HCT116 (cell line): Measurements from ENCODE around the gene SPATA31E1. TPM values are rescaled to one million over a fixed set of nuclear protein-coding genes. Genes with fewer than 3 reads are reported as not detected.

Source experiments
- ATAC-seq: fragments of 200-7000 bp; cut with Tn5 transposase; 2 replicates; pipeline ENCODE4 v1.9.1; 2020; ENCODE audit warnings: mild to moderate bottlenecking, moderate library complexity
- BruUV-seq: library from RNA; stranded (reverse); fragments of 400-500 nt; replicated peaks from 2 replicates; lab custom pipeline; 2021; lab: Mats Ljungman, UMichigan
- CTCF ChIA-PET: fragments of 300-600 bp; sonication (Branson Sonifier 250); formaldehyde crosslinking; loops from one replicate; lab custom pipeline; 2021; ENCODE audit warnings: antibody characterized with exemption; lab: Charles Lee
- POLR2A ChIA-PET: fragments of 300-600, 350-600 bp; sonication (Branson Sonifier 250); formaldehyde crosslinking; loops from one replicate; lab custom pipeline; 2021; ENCODE audit warnings: antibody characterized with exemption; lab: Charles Lee
- RAD21 ChIA-PET, 2 experiments: fragments of 300-600 bp; sonication (Branson Sonifier 250); formaldehyde crosslinking; loops; one replicate each; lab custom pipeline; 2023; ENCODE audit warnings: low total read pairs in 2 of 2; ENCODE audit not compliant: uncharacterized antibody in 2 of 2, unreplicated experiment in 2 of 2, low non-redundant PET in 1 of 2; lab: Charles Lee
- DNase-seq: peaks from one replicate; pipeline ENCODE4 v3.0.0-alpha.2; 2010; ENCODE audit warnings: low read depth, low spot score
- H2AFZ ChIP-seq: fragments of 200-600 bp; shearing (Covaris generic), sonication (generic); 2 replicates; pipeline ENCODE4 v1.6.1; 2017; ENCODE audit warnings: low read depth, mixed run types, mixed read lengths, antibody characterized with exemption, low read length; ENCODE audit not compliant: poor library complexity, severe bottlenecking
- H3K27ac ChIP-seq: 2 replicates; pipeline ENCODE4 v1.5.1; 2012; ENCODE audit warnings: low read depth, low read length
- H3K27me3 ChIP-seq: fragments of 200-600 bp; sonication (generic); 2 replicates; pipeline ENCODE4 v1.6.1; 2016; ENCODE audit warnings: mixed run types, low read length, mixed read lengths; ENCODE audit not compliant: insufficient read depth
- H3K36me3 ChIP-seq, 2 experiments: fragments of 200-500 bp in 1 of 2; fragments of 200-600 bp in 1 of 2; sonication (Bioruptor generic) in 1 of 2; sonication (generic) in 1 of 2; 2 replicates each; pipeline versions ENCODE4 v1.5.1 to v1.6.1; 2014 to 2016; ENCODE audit warnings: low read length in 2 of 2, inconsistent platforms in 1 of 2, mixed read lengths in 1 of 2, mixed run types in 1 of 2; ENCODE audit not compliant: insufficient read depth in 2 of 2, control insufficient read depth in 1 of 2
- H3K4me1 ChIP-seq, 2 experiments: fragments of 200-600 bp in 1 of 2; sonication (generic) in 1 of 2; 2 replicates each; pipeline versions ENCODE4 v1.5.1 to v1.6.1; 2012 to 2017; ENCODE audit warnings: low read length in 2 of 2, inconsistent platforms in 1 of 2, mild to moderate bottlenecking in 1 of 2, mixed read lengths in 1 of 2, mixed run types in 1 of 2, moderate library complexity in 1 of 2; ENCODE audit not compliant: insufficient read depth in 2 of 2, control insufficient read depth in 1 of 2
- H3K4me2 ChIP-seq: fragments of 200-600 bp; sonication (generic); 2 replicates; pipeline ENCODE4 v1.6.1; 2017; ENCODE audit warnings: mixed run types, low read length, mixed read lengths
- H3K4me3 ChIP-seq, 2 experiments: fragments of 200-600 bp in 1 of 2; sonication (generic) in 1 of 2; replicated peaks in 1 of 2; 2 replicates each; pipeline ENCODE4 v1.5.1; 2011 to 2016; ENCODE audit warnings: low read length in 2 of 2, control low read depth in 1 of 2, low read depth in 1 of 2, mild to moderate bottlenecking in 1 of 2, mixed read lengths in 1 of 2, mixed run types in 1 of 2
- H3K79me2 ChIP-seq: fragments of 200-600 bp; sonication (generic); 2 replicates; pipeline ENCODE4 v1.6.1; 2017; ENCODE audit warnings: mild to moderate bottlenecking, mixed run types, low read length, moderate library complexity, mixed read lengths; ENCODE audit not compliant: insufficient read depth
- H3K9ac ChIP-seq: fragments of 200-600 bp; sonication (generic); 2 replicates; pipeline ENCODE4 v1.6.1; 2016; ENCODE audit warnings: low read length, mixed read lengths
- H3K9me2 ChIP-seq: fragments of 200-600 bp; sonication (generic), shearing (Covaris generic); 2 replicates; pipeline ENCODE4 v1.6.1; 2017; ENCODE audit warnings: mixed run types, mild to moderate bottlenecking, moderate library complexity; ENCODE audit not compliant: insufficient read depth
- H3K9me3 ChIP-seq, 2 experiments: fragments of 200-500 bp in 1 of 2; fragments of 200-600 bp in 1 of 2; sonication (Bioruptor generic) in 1 of 2; sonication (generic) in 1 of 2; 2 replicates each; pipeline ENCODE4 v1.6.1; 2014 to 2017; ENCODE audit warnings: low read length in 2 of 2, mixed read lengths in 2 of 2, inconsistent platforms in 1 of 2, low read depth in 1 of 2, mild to moderate bottlenecking in 1 of 2, mixed run types in 1 of 2, moderate library complexity in 1 of 2; ENCODE audit not compliant: control insufficient read depth in 1 of 2, insufficient read depth in 1 of 2
- H4K20me1 ChIP-seq: fragments of 200-600 bp; sonication (generic), shearing (Covaris generic); 2 replicates; pipeline ENCODE4 v1.6.1; 2017; ENCODE audit warnings: mixed run types, mild to moderate bottlenecking, moderate library complexity; ENCODE audit not compliant: insufficient read depth
- CBX3 ChIP-seq: IDR thresholded peaks from 2 replicates; pipeline ENCODE4 v1.6.1; 2012; ENCODE audit warnings: low read depth
- EGR1 ChIP-seq: IDR thresholded peaks from 2 replicates; pipeline ENCODE4 v1.6.1; 2012; ENCODE audit warnings: low read depth
- MAX ChIP-seq: IDR thresholded peaks from 2 replicates; pipeline ENCODE4 v1.6.1; 2012
- RAD21 ChIP-seq: IDR thresholded peaks from 2 replicates; pipeline ENCODE4 v1.6.1; 2012; ENCODE audit warnings: low read depth, mild to moderate bottlenecking
- YY1 ChIP-seq: IDR thresholded peaks from 2 replicates; pipeline ENCODE4 v1.6.1; 2011; ENCODE audit warnings: low read length, low read depth, moderate library complexity, mild to moderate bottlenecking; ENCODE audit not compliant: insufficient replicate concordance; ENCODE audit errors: extremely low read depth
- ZFX ChIP-seq: fragments of 450-650 bp; IDR thresholded peaks from 2 replicates; pipeline ENCODE4 v1.6.1; 2017
- ZNF274 ChIP-seq: fragments of 200-500 bp; sonication (Bioruptor generic); IDR thresholded peaks from 2 replicates; pipeline ENCODE4 v1.6.1; 2014; ENCODE audit warnings: mild to moderate bottlenecking, low read depth, low read length, inconsistent platforms
- intact Hi-C: fragments of 100-400 bp; cut with micrococcal nuclease; formaldehyde crosslinking; loops from 2 replicates; pipeline ENCODE4 v1.10.0; 2022
- total RNA-seq: library from RNA; stranded (reverse); gene quantifications from one replicate; pipeline ENCODE4 v1.2.1, GENCODE V29; 2021; ENCODE audit not compliant: unreplicated experiment
- TF ChIP-seq, protein P1 (sequence below): IDR thresholded peaks from 2 replicates; pipeline ENCODE4 v1.6.1; 2012; ENCODE audit warnings: low read depth

The SPATA31E1 gene
- total RNA-seq, 1 experiment from 2014 or later: not detected

DNA sequence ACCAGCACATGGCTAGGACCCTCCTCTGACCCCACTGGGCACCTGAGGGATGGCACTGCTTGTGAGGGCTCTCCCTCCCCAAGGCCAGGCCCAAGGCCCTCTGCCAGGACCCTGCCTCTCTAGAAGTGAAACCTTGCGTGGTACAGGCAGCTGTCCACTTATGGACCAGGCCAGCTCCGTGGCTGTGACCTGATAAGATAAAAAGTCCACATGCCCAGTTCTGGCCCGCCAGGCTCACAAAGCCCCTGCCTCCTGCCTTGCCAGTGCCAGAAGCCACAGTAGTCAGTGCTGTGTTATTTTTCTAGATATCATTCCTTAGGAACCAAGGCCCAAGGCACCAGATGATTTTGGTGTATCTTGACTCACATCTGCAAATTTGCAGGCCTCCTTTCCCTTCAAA, 14.0 kb upstream of the SPATA31E1 start:
- Histone ChIP-seq H3K27ac (no peak overlapping the region), H3K9ac (no peak overlapping the region), H4K20me1 (no peaks in the 10 kb centered on the region), H3K79me2 (no peaks in the 10 kb centered on the region), H3K36me3 (no peaks in the 10 kb centered on the region), H3K9me2 (no peaks in the 10 kb centered on the region), H3K4me2 (no peak overlapping the region), H3K9me3 (no peaks in the 10 kb centered on the region), H3K4me1 (peaks cover 0 to 13% of the 10 kb centered on the region in 2 experiments; a peak in 2 of 4 replicates), H3K4me3 (no peak overlapping the region), H2AFZ (no peak overlapping the region), H3K27me3 (no peaks in the 10 kb centered on the region)
- no peak for DNase-seq
- intact Hi-C loops: no loop called here
- BruUV-seq: no TSS peak
- POLR2A ChIA-PET: no interaction called here
- no peak for ATAC-seq
- TF ChIP-seq ZFX (no peak), EGR1 (no peak), MAX (no peak), CBX3 (no peak), RAD21 (no peak), YY1 (no peak), ZNF274 (no peak)
- TF ChIP-seq, protein P1, sequence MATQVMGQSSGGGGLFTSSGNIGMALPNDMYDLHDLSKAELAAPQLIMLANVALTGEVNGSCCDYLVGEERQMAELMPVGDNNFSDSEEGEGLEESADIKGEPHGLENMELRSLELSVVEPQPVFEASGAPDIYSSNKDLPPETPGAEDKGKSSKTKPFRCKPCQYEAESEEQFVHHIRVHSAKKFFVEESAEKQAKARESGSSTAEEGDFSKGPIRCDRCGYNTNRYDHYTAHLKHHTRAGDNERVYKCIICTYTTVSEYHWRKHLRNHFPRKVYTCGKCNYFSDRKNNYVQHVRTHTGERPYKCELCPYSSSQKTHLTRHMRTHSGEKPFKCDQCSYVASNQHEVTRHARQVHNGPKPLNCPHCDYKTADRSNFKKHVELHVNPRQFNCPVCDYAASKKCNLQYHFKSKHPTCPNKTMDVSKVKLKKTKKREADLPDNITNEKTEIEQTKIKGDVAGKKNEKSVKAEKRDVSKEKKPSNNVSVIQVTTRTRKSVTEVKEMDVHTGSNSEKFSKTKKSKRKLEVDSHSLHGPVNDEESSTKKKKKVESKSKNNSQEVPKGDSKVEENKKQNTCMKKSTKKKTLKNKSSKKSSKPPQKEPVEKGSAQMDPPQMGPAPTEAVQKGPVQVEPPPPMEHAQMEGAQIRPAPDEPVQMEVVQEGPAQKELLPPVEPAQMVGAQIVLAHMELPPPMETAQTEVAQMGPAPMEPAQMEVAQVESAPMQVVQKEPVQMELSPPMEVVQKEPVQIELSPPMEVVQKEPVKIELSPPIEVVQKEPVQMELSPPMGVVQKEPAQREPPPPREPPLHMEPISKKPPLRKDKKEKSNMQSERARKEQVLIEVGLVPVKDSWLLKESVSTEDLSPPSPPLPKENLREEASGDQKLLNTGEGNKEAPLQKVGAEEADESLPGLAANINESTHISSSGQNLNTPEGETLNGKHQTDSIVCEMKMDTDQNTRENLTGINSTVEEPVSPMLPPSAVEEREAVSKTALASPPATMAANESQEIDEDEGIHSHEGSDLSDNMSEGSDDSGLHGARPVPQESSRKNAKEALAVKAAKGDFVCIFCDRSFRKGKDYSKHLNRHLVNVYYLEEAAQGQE: no peak
- CTCF ChIA-PET: no interaction called here
- RAD21 ChIA-PET: no interaction called here
